ENCODE results near the gene ERICH6B. TPM values are rescaled to one million over a fixed set of nuclear protein-coding genes. Genes with fewer than 3 reads are reported as not detected.

Gene ERICH6B
- polyA plus RNA-seq, 1 of the 3 experiments (the other 2 are of a cell fraction): not detected

DNA sequence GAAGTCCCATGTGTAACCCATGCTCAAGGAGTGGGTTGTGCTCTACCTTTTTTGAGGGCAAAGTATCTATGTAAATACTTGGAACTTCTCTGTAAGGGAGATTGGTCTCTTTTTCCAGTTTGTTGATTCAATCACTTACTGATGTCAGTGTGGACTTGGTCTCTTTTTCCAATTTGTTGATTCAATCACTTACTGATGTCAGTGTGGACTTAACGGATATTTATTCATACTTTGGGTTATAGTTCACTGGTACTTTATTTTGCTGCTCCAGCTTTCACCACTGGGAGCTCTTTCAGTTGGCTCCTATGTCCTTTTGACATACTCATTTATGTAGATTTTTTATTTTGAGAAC, 114.4 kb downstream of the ERICH6B start (continued):
- TF ChIP-seq, protein P1, sequence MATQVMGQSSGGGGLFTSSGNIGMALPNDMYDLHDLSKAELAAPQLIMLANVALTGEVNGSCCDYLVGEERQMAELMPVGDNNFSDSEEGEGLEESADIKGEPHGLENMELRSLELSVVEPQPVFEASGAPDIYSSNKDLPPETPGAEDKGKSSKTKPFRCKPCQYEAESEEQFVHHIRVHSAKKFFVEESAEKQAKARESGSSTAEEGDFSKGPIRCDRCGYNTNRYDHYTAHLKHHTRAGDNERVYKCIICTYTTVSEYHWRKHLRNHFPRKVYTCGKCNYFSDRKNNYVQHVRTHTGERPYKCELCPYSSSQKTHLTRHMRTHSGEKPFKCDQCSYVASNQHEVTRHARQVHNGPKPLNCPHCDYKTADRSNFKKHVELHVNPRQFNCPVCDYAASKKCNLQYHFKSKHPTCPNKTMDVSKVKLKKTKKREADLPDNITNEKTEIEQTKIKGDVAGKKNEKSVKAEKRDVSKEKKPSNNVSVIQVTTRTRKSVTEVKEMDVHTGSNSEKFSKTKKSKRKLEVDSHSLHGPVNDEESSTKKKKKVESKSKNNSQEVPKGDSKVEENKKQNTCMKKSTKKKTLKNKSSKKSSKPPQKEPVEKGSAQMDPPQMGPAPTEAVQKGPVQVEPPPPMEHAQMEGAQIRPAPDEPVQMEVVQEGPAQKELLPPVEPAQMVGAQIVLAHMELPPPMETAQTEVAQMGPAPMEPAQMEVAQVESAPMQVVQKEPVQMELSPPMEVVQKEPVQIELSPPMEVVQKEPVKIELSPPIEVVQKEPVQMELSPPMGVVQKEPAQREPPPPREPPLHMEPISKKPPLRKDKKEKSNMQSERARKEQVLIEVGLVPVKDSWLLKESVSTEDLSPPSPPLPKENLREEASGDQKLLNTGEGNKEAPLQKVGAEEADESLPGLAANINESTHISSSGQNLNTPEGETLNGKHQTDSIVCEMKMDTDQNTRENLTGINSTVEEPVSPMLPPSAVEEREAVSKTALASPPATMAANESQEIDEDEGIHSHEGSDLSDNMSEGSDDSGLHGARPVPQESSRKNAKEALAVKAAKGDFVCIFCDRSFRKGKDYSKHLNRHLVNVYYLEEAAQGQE (IDR thresholded peaks at IDR 0.05; ENCODE audit: low read depth, low read length): no peak
- TF ChIP-seq SMC3 (IDR thresholded peaks at IDR 0.05; ENCODE audit: low read depth, low read length): no peak
- no peak for TF ChIP-seq EZH2phosphoT487 (IDR thresholded peaks at IDR 0.05; ENCODE audit: borderline replicate concordance, low read depth)
- no peak for TF ChIP-seq NFIC (IDR thresholded peaks at IDR 0.05; ENCODE audit: borderline replicate concordance)
- TF ChIP-seq, protein P2, sequence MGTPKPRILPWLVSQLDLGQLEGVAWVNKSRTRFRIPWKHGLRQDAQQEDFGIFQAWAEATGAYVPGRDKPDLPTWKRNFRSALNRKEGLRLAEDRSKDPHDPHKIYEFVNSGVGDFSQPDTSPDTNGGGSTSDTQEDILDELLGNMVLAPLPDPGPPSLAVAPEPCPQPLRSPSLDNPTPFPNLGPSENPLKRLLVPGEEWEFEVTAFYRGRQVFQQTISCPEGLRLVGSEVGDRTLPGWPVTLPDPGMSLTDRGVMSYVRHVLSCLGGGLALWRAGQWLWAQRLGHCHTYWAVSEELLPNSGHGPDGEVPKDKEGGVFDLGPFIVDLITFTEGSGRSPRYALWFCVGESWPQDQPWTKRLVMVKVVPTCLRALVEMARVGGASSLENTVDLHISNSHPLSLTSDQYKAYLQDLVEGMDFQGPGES (IDR thresholded peaks at IDR 0.05; ENCODE audit: low read depth, low read length): no peak

- CTCF ChIA-PET: interaction anchor here (1.0 to 1.6 kb wide), 2 partner anchors 10 to 11 kb away, joined by 3 to 5 read pairs; no protein-coding TSS in a partner anchor
- POLR2A ChIA-PET: no interaction called here
- Histone ChIP-seq H3K36me3 (replicated peaks in 1 of 2; ENCODE audit: control insufficient read depth in 1 of 2, insufficient read depth in 2 of 2, low read length in 1 of 2) (peaks cover 64 to 68% of the 10 kb centered on the region in 2 experiments), H3K4me2 (peak overlapping the region; percentile 20; the same call in 1 of the 2 replicates), H3K27ac (ENCODE audit: low read depth in 2 of 2, low read length in 1 of 2) (peak overlapping the region; percentile 29 to 81; a peak in 3 of 4 replicates), H3F3A (replicated peaks; ENCODE audit: insufficient read depth) (peaks cover 33% of the 10 kb centered on the region), H3K9ac (peak overlapping the region; percentile 5; the same call in 1 of the 2 replicates), H3K4me3 (ENCODE audit: low read depth in 2 of 2, low read length in 1 of 2) (no peak overlapping the region), H3K27me3 (ENCODE audit: insufficient read depth) (no peaks in the 10 kb centered on the region), H3K9me3 (no peaks in the 10 kb centered on the region), H4K20me1 (ENCODE audit: insufficient read depth) (peaks cover 11% of the 10 kb centered on the region), H2AFZ (ENCODE audit: low read depth) (no peak overlapping the region), H3K4me1 (ENCODE audit: control insufficient read depth in 1 of 2, insufficient read depth in 2 of 2, low read depth in 1 of 2, low read length in 1 of 2) (peaks cover 3 to 12% of the 10 kb centered on the region in 2 experiments; a peak in 3 of 4 replicates), H3K9me2 (no peaks in the 10 kb centered on the region), H3K79me2 (ENCODE audit: insufficient read depth) (peaks cover 32% of the 10 kb centered on the region)
- 28% methylated on average over 4 of the region's 4 CpGs for WGBS (ENCODE audit: low lambda C conversion rate)
- DNase-seq: no peak
- peak; percentile 74 for TF ChIP-seq JUND (IDR thresholded peaks at IDR 0.05)
- TF ChIP-seq, protein P3, sequence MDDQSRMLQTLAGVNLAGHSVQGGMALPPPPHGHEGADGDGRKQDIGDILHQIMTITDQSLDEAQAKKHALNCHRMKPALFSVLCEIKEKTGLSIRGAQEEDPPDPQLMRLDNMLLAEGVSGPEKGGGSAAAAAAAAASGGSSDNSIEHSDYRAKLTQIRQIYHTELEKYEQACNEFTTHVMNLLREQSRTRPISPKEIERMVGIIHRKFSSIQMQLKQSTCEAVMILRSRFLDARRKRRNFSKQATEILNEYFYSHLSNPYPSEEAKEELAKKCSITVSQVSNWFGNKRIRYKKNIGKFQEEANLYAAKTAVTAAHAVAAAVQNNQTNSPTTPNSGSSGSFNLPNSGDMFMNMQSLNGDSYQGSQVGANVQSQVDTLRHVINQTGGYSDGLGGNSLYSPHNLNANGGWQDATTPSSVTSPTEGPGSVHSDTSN (IDR thresholded peaks at IDR 0.05): peak; percentile 83; the same call in 1 of the 2 replicates
- no peak for TF ChIP-seq MXI1 (IDR thresholded peaks at IDR 0.05; ENCODE audit: low read depth, low read length)
- peak; percentile 90 for TF ChIP-seq TCF12 (IDR thresholded peaks at IDR 0.05)
- TF ChIP-seq EP300 (IDR thresholded peaks at IDR 0.05; ENCODE audit: borderline replicate concordance in 1 of 2, low read depth in 1 of 2, low read length in 1 of 2): peak in 1 of 2 experiments; percentile 73; a peak in 1 of 4 replicates
- peak; percentile 75; the same call in 1 of the 2 replicates for TF ChIP-seq TEAD4 (IDR thresholded peaks at IDR 0.05; ENCODE audit: borderline replicate concordance, insufficient read depth)
- TF ChIP-seq FOXM1 (IDR thresholded peaks at IDR 0.05; ENCODE audit: low read depth): no peak
- TF ChIP-seq ELF1 (IDR thresholded peaks at IDR 0.05): no peak
- TF ChIP-seq FOSL2 (IDR thresholded peaks at IDR 0.05; ENCODE audit: borderline replicate concordance, low read depth): peak; percentile 68
- no peak; the same call in 1 of the 2 replicates for TF ChIP-seq SIN3A (IDR thresholded peaks at IDR 0.05; ENCODE audit: borderline replicate concordance, low read depth, low read length)
- TF ChIP-seq GABPA (IDR thresholded peaks at IDR 0.05; ENCODE audit: low read depth): no peak
- TF ChIP-seq NFIC (IDR thresholded peaks at IDR 0.05; ENCODE audit: borderline replicate concordance): no peak; the same call in 1 of the 2 replicates
- no peak for TF ChIP-seq USF2 (IDR thresholded peaks at IDR 0.05; ENCODE audit: borderline replicate concordance, low read depth, low read length)
- TF ChIP-seq, protein P4, sequence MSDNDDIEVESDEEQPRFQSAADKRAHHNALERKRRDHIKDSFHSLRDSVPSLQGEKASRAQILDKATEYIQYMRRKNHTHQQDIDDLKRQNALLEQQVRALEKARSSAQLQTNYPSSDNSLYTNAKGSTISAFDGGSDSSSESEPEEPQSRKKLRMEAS (IDR thresholded peaks at IDR 0.05; ENCODE audit: low read depth): peak; percentile 38; the same call in 1 of the 2 replicates
- peak; percentile 27; the same call in 1 of the 2 replicates for TF ChIP-seq RXRA (IDR thresholded peaks at IDR 0.05; ENCODE audit: borderline replicate concordance, low read depth)
- peak; percentile 26; the same call in 1 of the 2 replicates for TF ChIP-seq MEF2A (IDR thresholded peaks at IDR 0.05; ENCODE audit: borderline replicate concordance, low read depth)
These were observed 114.9 kb downstream of the ERICH6B start for GRCh38 chr13:45500492-45501174.

All from SK-N-SH (cell line).